ENCODE measurements around the gene SRGAP1.

Gene SRGAP1

GRCh38 chr12:64008596-64008995, 164.1 kb downstream of the SRGAP1 start:
- TF ChIP-seq GATA3 (IDR thresholded peaks at IDR 0.05; ENCODE audit: low read depth, low read length) (no peak), GATA2 (IDR thresholded peaks at IDR 0.05; ENCODE audit: low read depth, low read length) (no peak)

GRCh38 chr12:64009321-64010068, 165.0 kb downstream of the SRGAP1 start:
- TF ChIP-seq GATA2 (IDR thresholded peaks at IDR 0.05; ENCODE audit: low read depth, low read length) (no peak), GATA3 (IDR thresholded peaks at IDR 0.05; ENCODE audit: low read depth, low read length) (no peak)

- TF ChIP-seq GATA3 (IDR thresholded peaks at IDR 0.05; ENCODE audit: low read depth, low read length): no peak
- no peak for TF ChIP-seq GATA2 (IDR thresholded peaks at IDR 0.05; ENCODE audit: low read depth, low read length)
Observed at GRCh38 chr12:64010069-64010686, 165.7 kb downstream of the SRGAP1 start.

- TF ChIP-seq GATA3 (IDR thresholded peaks at IDR 0.05; ENCODE audit: low read depth, low read length) (no peak), GATA2 (IDR thresholded peaks at IDR 0.05; ENCODE audit: low read depth, low read length) (no peak)
Observed at GRCh38 chr12:64016521-64016920, 172.0 kb downstream of the SRGAP1 start.

GRCh38 chr12:64018524-64018923, 174.0 kb downstream of the SRGAP1 start:
- TF ChIP-seq GATA2 (IDR thresholded peaks at IDR 0.05; ENCODE audit: low read depth, low read length) (no peak), GATA3 (IDR thresholded peaks at IDR 0.05; ENCODE audit: low read depth, low read length) (peak; percentile 51; the same call in 1 of the 2 replicates)

- TF ChIP-seq GATA2 (IDR thresholded peaks at IDR 0.05; ENCODE audit: low read depth, low read length) (peak; percentile 40), GATA3 (IDR thresholded peaks at IDR 0.05; ENCODE audit: low read depth, low read length) (no peak)
Observed at GRCh38 chr12:64019101-64019500, 174.6 kb downstream of the SRGAP1 start.

- no peak for TF ChIP-seq GATA3 (IDR thresholded peaks at IDR 0.05; ENCODE audit: low read depth, low read length)
- no peak for TF ChIP-seq GATA2 (IDR thresholded peaks at IDR 0.05; ENCODE audit: low read depth, low read length)
Observed at GRCh38 chr12:64019654-64020053, 175.2 kb downstream of the SRGAP1 start.

GRCh38 chr12:64025174-64025958, 180.9 kb downstream of the SRGAP1 start:
- TF ChIP-seq GATA2 (IDR thresholded peaks at IDR 0.05; ENCODE audit: low read depth, low read length) (no peak), GATA3 (IDR thresholded peaks at IDR 0.05; ENCODE audit: low read depth, low read length) (no peak)

- TF ChIP-seq GATA2 (IDR thresholded peaks at IDR 0.05; ENCODE audit: low read depth, low read length): no peak
- TF ChIP-seq GATA3 (IDR thresholded peaks at IDR 0.05; ENCODE audit: low read depth, low read length): no peak
Observed at GRCh38 chr12:64027311-64027710, 182.8 kb downstream of the SRGAP1 start.

- TF ChIP-seq GATA3 (IDR thresholded peaks at IDR 0.05; ENCODE audit: low read depth, low read length) (no peak), GATA2 (IDR thresholded peaks at IDR 0.05; ENCODE audit: low read depth, low read length) (no peak)
Observed at GRCh38 chr12:64028541-64028940, 184.0 kb downstream of the SRGAP1 start.

GRCh38 chr12:64029013-64029857, 184.7 kb downstream of the SRGAP1 start:
- no peak for TF ChIP-seq GATA3 (IDR thresholded peaks at IDR 0.05; ENCODE audit: low read depth, low read length)
- no peak for TF ChIP-seq GATA2 (IDR thresholded peaks at IDR 0.05; ENCODE audit: low read depth, low read length)

- TF ChIP-seq GATA3 (IDR thresholded peaks at IDR 0.05; ENCODE audit: low read depth, low read length) (no peak), GATA2 (IDR thresholded peaks at IDR 0.05; ENCODE audit: low read depth, low read length) (no peak)
Observed at GRCh38 chr12:64030155-64030554, 185.7 kb downstream of the SRGAP1 start.

GRCh38 chr12:64034901-64035576, 190.5 kb downstream of the SRGAP1 start:
- TF ChIP-seq GATA3 (IDR thresholded peaks at IDR 0.05; ENCODE audit: low read depth, low read length) (no peak), GATA2 (IDR thresholded peaks at IDR 0.05; ENCODE audit: low read depth, low read length) (no peak)

Measured in SH-SY5Y (cell line).